Stimulated activated CD8-positive, alpha-beta memory T cell treated with anti-CD3 and anti-CD28 coated beads, Interleukin-4, amount 100 ng/mL, for 48 hours (primary cell): ENCODE data around the gene SLAMF8.

ENCODE experiments used
- DNase-seq: peaks from one replicate; pipeline ENCODE4 v3.0.0-alpha.2; 2020

The SLAMF8 gene

DNA sequence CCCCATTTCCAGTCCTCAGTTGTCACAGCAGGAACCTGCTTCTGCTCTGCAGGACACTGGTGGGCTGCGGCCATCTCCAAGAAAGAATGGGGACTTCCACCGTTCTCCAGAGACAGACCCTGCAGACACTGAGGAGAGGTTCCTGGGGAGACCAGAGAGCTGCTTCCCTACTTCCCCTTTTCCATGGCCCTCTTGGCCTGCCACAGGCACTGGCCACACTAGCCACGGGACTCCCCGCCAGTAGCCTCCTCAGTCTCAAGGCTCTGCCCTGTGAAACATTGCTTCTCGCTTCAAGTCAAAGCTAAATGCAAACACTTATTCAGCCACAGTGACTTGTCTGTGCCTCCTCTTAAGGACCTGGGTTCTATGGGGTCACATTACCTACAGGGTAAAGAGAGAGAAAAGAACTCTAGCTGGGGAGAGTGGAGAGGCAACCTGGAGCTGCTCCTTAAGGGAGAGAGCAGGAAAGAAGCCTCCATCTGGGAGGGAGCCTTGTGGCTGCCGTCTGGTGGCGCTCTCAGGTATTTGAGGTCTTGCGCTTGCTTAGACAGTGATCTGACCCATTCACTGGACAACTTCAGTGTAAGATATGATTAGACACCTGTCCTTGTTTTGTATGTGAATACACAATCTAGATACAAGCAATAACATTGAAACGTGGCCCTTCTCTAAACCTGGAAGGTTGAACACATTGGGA, 5.4 kb upstream of the SLAMF8 start:
- DNase-seq = no peak

- DNase-seq = no peak
These were observed 3.3 kb upstream of the SLAMF8 start for GRCh38 chr1:159823406-159823805.

DNA sequence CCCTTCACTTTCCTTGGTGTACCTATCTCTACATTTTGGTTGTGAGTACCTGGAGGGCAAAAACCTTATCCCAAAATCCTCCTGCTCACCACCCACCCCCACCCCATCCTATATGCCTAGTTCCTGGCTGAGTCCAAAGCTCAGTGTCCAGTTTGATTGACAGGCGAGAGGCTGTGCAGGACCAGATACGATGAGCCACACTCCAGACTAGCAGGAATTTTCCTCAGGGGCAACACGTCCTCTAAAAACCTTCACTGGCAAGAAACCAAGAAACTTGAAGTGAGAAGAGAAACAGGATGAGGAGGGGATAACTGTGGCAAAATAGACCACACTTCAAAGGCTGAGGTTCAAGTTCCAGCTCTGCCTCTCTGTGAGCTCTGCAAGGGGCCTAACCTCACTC, 1.1 kb upstream of the SLAMF8 start:
- DNase-seq = no peak

DNA sequence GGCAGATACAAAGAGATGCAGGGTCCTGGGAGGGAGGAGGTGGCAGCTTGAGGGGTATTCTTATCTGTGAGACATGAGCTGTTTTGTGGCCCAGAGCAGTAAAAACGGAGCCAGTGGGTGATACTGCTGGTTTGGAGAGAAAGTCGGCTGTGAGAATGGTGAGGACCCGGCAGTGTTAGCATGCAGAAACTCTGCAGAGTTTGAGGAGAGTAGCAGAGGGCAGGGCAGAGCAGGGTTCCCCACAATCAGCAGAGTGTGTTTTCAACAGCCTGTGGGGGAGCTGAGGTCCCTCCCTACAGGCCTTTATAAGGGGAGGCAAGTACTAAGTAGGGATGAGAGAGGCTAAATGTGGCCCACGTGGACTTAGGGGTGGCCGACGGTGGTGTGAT, 423 bp downstream of the SLAMF8 start:
- no peak for DNase-seq

- DNase-seq = no peak
These were observed 876 bp downstream of the SLAMF8 start for GRCh38 chr1:159827549-159827948.

- DNase-seq = no peak
These were observed 1.5 kb downstream of the SLAMF8 start for GRCh38 chr1:159828176-159828575.

GRCh38 chr1:159828581-159829272, 2.1 kb downstream of the SLAMF8 start:
- DNase-seq = no peak

DNA sequence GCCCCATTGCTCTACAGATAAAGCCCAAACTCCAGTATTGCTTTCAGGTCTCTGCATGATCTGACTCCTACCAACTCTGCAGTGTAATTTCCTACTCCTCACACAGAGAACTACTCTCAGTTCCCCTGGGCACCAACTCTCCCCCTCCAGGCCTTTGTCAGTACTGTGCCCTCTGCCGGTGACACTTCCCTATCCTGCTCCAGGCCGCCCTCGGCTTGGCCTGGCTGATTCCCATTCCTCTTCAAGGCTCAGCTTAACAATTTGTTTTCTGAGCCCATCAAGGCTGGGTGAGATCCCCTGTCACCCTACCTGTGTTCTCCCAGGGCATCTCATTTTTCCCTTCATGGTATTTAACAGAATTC, 2.6 kb downstream of the SLAMF8 start:
- DNase-seq = no peak

GRCh38 chr1:159829822-159830465, 3.3 kb downstream of the SLAMF8 start:
- DNase-seq = no peak

- DNase-seq = no peak
These were observed 4.0 kb downstream of the SLAMF8 start for GRCh38 chr1:159830722-159831121.

DNA sequence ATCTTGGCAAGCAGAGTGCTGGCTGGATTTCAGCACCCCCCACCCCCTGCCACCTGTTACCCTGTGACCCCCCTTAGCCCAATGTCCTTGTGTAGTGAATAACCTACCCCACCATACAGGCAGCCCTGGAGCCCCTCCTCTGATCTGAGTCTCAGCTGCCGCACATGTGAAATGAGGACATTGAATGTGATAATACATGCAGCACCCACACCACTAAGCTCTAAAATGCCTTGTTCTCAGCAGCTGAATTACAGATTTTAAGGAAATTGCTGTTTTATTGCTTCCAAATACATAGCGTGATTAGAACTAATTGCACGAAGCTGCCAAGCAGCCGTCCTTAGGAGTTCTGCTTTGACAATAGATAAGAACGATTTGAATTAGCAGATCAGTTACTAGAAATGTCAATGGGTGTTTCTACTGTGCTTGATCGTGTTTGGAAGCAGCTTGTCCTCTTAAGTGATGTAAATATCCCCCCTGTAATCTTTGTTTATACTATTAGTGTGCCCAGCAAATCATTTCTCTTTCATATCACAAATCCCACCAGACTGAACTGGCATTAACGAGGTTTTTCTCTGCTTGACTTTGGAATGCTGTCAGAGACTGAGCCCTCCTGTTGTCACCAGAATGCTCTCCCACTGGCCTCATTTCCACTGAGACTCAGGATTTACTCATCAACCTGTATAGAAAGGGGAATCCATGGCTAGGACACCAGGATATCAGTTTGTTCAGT, 4.9 kb downstream of the SLAMF8 start:
- no peak for DNase-seq

DNA sequence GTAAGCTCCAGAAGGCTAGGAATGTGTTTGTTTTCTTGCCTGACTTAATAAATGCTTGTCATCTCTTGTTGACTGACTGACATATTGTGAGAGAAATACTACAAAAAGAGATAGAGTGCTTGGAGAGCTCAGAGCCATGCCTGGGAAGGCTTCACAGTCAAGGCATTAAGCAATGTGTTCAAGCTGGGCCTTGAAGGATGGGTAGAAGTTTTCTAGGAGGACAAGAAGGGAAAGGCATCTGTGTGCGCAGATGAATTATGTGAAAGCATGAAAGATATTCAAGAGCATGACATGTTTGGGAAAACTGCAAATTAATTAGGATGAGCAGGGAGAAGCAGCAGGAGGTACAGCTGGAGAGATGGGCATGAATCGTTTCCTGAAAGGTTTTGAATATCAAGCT, 5.6 kb downstream of the SLAMF8 start:
- DNase-seq = no peak

- DNase-seq = no peak
These were observed 8.7 kb downstream of the SLAMF8 start for GRCh38 chr1:159835356-159835755.

GRCh38 chr1:159835862-159836525, 9.3 kb downstream of the SLAMF8 start:
- DNase-seq = no peak

DNA sequence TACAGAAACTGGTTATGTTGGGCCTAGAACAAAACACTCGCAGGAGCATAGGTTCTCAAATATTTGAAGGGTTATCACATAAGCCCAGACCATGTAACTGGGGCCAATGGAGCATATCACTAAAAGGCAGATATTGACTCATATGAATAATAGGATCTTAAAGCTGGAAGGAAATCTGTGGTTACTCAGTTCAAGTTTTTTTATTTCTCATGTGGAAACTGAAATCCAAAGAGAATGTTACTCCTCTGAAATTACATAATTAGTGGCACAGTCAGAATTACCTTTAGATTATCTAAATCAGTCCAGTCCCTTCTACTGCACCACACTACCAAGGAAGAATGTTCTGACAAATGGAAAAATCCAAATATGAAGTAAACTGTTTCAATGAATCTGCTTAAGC, 12.0 kb downstream of the SLAMF8 start:
- DNase-seq = no peak

GRCh38 chr1:159839116-159839849, 12.6 kb downstream of the SLAMF8 start:
- DNase-seq = no peak

DNA sequence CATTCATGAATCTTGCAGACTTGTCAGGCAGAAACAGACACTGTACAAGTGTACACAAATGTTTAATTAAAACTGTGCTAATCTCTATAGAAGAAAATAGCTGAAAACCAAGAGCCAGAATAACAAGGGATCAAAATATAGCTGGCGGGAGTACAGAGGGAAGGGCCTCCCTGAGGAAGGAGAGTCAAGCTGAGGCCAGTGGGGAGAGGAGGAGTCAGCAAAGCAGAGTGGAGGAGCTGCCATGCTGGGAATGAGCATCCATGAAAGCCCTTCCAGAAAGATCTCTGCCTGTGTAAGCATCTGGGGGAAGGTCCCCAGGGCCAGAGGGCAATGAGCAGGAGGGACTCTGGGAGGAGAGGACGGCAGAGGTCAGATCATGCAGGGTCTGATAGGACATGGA, 15.1 kb downstream of the SLAMF8 start:
- DNase-seq = no peak

- DNase-seq = no peak
These were observed 16.8 kb downstream of the SLAMF8 start for GRCh38 chr1:159843459-159843858.

DNA sequence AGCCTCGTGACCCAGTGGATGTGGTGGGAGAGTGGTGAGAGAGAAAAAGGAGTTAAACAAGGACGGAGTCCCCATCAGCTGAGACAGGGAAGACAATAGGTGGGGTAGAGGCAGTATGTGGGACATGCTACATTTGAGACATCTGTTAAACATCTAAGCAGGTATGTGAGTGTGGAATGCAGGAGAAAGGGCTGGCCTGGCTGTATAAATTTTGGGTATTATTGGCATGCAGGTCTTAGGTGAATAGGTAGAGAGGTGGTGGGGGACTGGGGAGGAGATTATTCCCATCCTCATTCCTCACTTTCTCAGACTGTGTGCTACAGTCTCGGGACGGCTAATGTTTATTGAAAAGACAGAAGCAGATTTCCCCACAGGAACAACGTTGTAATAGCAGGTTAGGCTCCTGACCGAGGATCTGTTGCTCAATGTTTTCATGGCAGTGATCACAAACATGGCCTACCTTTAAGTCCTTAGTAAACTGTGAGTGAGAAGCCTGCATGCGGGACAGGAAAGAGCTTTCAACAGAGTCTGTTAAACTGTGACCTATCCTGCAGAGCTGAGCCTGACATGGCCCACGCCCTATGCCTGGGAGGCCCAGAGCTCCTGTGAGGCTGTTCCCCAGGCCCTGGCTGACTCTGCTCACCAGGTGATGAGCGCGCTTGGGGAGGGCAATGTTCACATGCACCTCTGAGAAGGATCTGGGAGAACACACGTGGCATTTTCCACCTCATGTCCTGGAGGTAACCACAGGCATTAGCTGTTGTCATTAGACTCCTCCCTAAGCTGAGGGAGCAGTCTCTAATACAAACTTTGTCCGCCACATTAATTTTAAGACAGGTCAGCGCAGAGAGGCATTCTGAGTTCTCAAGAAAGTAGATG, 19.3 kb downstream of the SLAMF8 start:
- no peak for DNase-seq

DNA sequence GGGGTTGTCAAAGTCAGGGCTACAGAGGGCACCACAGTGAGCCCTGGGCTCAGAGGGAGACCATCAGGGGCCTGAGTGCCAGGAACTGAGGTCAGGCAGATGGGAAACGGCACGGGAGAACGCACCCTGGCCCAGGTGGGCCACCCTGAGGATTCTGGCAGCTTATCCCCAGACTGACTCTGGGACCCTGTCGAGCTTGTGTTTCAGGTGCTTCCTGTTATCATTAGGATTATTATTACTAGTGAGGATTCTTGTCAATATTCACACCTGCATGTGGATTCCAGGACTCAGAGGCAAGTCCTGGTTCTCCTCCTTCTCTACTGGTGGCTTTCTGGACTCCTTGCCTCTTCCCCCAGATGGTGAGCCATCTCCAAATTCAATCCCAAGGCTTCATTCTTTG, 20.6 kb downstream of the SLAMF8 start:
- DNase-seq = no peak

- DNase-seq = no peak
These were observed 21.7 kb downstream of the SLAMF8 start for GRCh38 chr1:159848326-159848725.
